Fibroblast of lung (primary cell): ENCODE measurements around the gene LKAAEAR1. TPM values are rescaled to one million over a fixed set of nuclear protein-coding genes. Genes with fewer than 3 reads are reported as not detected.
"Not testable (repeated sequence)": the region's sequence is repeated elsewhere in the genome, so short reads cannot be mapped to it uniquely, and the experiment has no call there.

Experiments
- DNase-seq, 2 donors: peaks; one replicate each; pipeline versions ENCODE4 v3.0.0 to v3.0.0-alpha.2; 2010; ENCODE audit warnings: low read depth in 2 of 2
- H2AFZ ChIP-seq: 2 replicates; pipeline ENCODE4 v1.5.1; 2012; ENCODE audit warnings: low read length, control low read depth, inconsistent platforms
- H3K27ac ChIP-seq: 2 replicates; pipeline ENCODE4 v1.5.1; 2011; ENCODE audit warnings: low read length, control low read depth; ENCODE audit not compliant: insufficient read depth
- H3K27me3 ChIP-seq: 2 replicates; pipeline ENCODE4 v1.5.1; 2011; ENCODE audit warnings: mild to moderate bottlenecking, low read length; ENCODE audit not compliant: control insufficient read depth, insufficient read depth
- H3K36me3 ChIP-seq: 2 replicates; pipeline ENCODE4 v1.5.1; 2011; ENCODE audit warnings: low read length; ENCODE audit not compliant: control insufficient read depth, insufficient read depth
- H3K4me1 ChIP-seq: 2 replicates; pipeline ENCODE4 v1.5.1; 2011; ENCODE audit warnings: low read length; ENCODE audit not compliant: control insufficient read depth, insufficient read depth; ENCODE audit errors: extremely low read depth
- H3K4me2 ChIP-seq: 2 replicates; pipeline ENCODE4 v1.5.1; 2011; ENCODE audit warnings: low read length, control low read depth; ENCODE audit not compliant: insufficient read depth; ENCODE audit errors: extremely low read depth
- H3K4me3 ChIP-seq, 4 experiments: fragments of 200-600 bp in 1 of 4; sonication (generic) in 1 of 4; replicated peaks in 1 of 4; 2 replicates each; pipeline ENCODE4 v1.5.1; 2011 to 2016; ENCODE audit warnings: low read length in 4 of 4, low read depth in 3 of 4, mild to moderate bottlenecking in 3 of 4, control low read depth in 2 of 4, inconsistent platforms in 1 of 4, mixed read lengths in 1 of 4; ENCODE audit not compliant: insufficient read depth in 1 of 4; ENCODE audit errors: control extremely low read depth in 1 of 4
- H3K79me2 ChIP-seq: 2 replicates; pipeline ENCODE4 v1.5.1; 2012; ENCODE audit warnings: mild to moderate bottlenecking, low read length, inconsistent platforms; ENCODE audit not compliant: control insufficient read depth, insufficient read depth
- H3K9ac ChIP-seq: 2 replicates; pipeline ENCODE4 v1.5.1; 2011; ENCODE audit warnings: mild to moderate bottlenecking, low read length, control low read depth; ENCODE audit not compliant: insufficient read depth
- H3K9me3 ChIP-seq: 2 replicates; pipeline ENCODE4 v1.5.1; 2012; ENCODE audit warnings: low read depth, low read length; ENCODE audit not compliant: control insufficient read depth, insufficient read depth
- H4K20me1 ChIP-seq: 2 replicates; pipeline ENCODE4 v1.5.1; 2011; ENCODE audit warnings: low read length; ENCODE audit not compliant: control insufficient read depth, insufficient read depth; ENCODE audit errors: extremely low read depth
- EZH2 ChIP-seq: IDR thresholded peaks from 2 replicates; pipeline ENCODE4 v1.5.1; 2012; ENCODE audit warnings: low read length, control low read depth, mild to moderate bottlenecking; ENCODE audit errors: missing control alignments
- polyA plus RNA-seq, 2 donors: library from polyadenylated mRNA; depleted of rRNA in 1 of 2; stranded (reverse) in 1 of 2; unstranded in 1 of 2; fragments of >200 nt; gene quantifications; 2 replicates each; pipeline ENCODE4 v1.2.1, GENCODE V29; 2011 to 2012; ENCODE audit warnings: missing spikeins in 1 of 2
- total RNA-seq: library from RNA; depleted of rRNA; stranded (reverse); fragments of >200 nt; gene quantifications from 2 replicates; pipeline ENCODE4 v1.2.1, GENCODE V29; 2014
- TF ChIP-seq, protein P1 (sequence below), 2 donors: IDR thresholded peaks in 1 of 2; conservative IDR thresholded peaks in 1 of 2; 1 replicate in 1 of 2; 2 replicates in 1 of 2; pipeline ENCODE4 v1.5.1; 2011 to 2012; ENCODE audit warnings: low read length in 2 of 2, control low read depth in 1 of 2, inconsistent platforms in 1 of 2, low read depth in 1 of 2, mild to moderate bottlenecking in 1 of 2

The LKAAEAR1 gene
- total and polyA plus RNA-seq, 2 donors (not counting 1 experiment from before 2014, with no cell fraction given), result not detected

DNA sequence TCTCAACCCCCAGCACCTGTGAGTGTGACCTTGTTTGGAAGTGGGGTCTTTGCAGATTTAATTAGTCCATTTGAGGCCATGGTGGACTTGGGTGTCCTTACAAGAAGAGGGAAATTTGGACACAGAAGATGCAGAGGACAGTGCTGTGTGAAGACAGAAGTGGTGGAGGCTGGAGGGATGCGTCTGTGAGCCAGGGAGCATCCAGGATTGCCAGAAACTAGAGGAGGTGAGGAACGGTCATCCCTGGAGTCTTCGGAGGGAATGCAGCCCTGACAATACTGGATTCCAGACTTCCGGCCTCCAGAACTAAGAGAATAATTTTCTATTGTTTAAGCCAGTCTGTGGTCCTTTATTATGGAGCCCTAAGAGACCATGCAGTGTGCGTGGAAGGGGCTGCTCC lies 46.1 kb upstream of the LKAAEAR1 start:
- H2AFZ ChIP-seq, result no peak overlapping the region
- no peaks in the 10 kb centered on the region for H3K79me2 ChIP-seq
- no peaks in the 10 kb centered on the region for H3K9me3 ChIP-seq
- no peak overlapping the region for H3K9ac ChIP-seq
- H3K36me3 ChIP-seq, result no peaks in the 10 kb centered on the region
- no peak overlapping the region for H3K4me3 ChIP-seq
- H4K20me1 ChIP-seq, result no peaks in the 10 kb centered on the region
- H3K4me1 ChIP-seq, result no peaks in the 10 kb centered on the region
- H3K4me2 ChIP-seq, result no peak overlapping the region
- H3K27ac ChIP-seq, result no peak overlapping the region
- TF ChIP-seq EZH2, result no peak
- no peak for DNase-seq
- no peaks in the 10 kb centered on the region for H3K27me3 ChIP-seq

DNA sequence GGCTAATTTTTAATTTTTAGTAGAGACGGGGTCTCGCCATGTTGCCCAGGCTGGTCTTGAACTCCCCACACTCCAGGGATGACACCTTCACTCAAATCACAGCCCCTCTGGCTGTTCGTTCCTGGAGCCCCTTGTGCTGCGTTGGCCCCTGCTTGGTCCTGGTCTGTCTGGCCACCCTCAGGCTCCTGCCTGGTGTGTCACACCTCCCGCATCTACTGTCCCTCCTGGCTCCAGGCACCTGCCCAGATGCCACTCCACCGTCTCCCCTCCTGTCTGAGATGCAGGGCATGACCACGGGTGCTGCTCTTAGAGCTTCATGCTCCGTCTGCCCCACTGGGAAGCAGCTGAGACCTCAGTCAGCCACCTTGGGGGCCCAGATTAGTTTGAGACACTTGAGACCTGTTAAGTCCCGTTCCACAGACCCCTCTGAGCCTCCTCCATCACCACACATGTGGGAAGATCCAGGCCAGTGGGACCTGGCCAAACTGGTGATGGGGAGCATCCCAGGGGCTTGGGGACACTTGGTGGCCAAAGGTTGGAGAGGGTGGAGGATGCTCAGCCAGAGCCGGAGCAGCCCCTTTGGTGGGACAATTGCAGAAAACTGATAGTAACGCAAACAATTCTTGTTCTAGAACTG lies 45.1 kb upstream of the LKAAEAR1 start:
- H2AFZ ChIP-seq, result no peak overlapping the region
- H3K4me3 ChIP-seq, result no peak overlapping the region
- TF ChIP-seq, protein P1, sequence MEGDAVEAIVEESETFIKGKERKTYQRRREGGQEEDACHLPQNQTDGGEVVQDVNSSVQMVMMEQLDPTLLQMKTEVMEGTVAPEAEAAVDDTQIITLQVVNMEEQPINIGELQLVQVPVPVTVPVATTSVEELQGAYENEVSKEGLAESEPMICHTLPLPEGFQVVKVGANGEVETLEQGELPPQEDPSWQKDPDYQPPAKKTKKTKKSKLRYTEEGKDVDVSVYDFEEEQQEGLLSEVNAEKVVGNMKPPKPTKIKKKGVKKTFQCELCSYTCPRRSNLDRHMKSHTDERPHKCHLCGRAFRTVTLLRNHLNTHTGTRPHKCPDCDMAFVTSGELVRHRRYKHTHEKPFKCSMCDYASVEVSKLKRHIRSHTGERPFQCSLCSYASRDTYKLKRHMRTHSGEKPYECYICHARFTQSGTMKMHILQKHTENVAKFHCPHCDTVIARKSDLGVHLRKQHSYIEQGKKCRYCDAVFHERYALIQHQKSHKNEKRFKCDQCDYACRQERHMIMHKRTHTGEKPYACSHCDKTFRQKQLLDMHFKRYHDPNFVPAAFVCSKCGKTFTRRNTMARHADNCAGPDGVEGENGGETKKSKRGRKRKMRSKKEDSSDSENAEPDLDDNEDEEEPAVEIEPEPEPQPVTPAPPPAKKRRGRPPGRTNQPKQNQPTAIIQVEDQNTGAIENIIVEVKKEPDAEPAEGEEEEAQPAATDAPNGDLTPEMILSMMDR (conservative IDR thresholded peaks at IDR 0.05 in 1 of 2, IDR thresholded peaks at IDR 0.05 in 1 of 2; ENCODE audit: low read depth in 1 of 2, low read length in 2 of 2), result no peak
- TF ChIP-seq EZH2, result no peak
- no peaks in the 10 kb centered on the region for H4K20me1 ChIP-seq
- H3K9me3 ChIP-seq, result no peaks in the 10 kb centered on the region
- H3K27ac ChIP-seq, result no peak overlapping the region
- H3K27me3 ChIP-seq, result no peaks in the 10 kb centered on the region
- no peak overlapping the region for H3K4me2 ChIP-seq
- H3K36me3 ChIP-seq, result no peaks in the 10 kb centered on the region
- no peaks in the 10 kb centered on the region for H3K79me2 ChIP-seq
- H3K4me1 ChIP-seq, result no peaks in the 10 kb centered on the region
- DNase-seq, result no peak
- H3K9ac ChIP-seq, result no peak overlapping the region

- DNase-seq, H3K9ac ChIP-seq, H2AFZ ChIP-seq, H3K9me3 ChIP-seq, H3K36me3 ChIP-seq, H3K27me3 ChIP-seq, H3K27ac ChIP-seq, H3K4me1 ChIP-seq, H3K79me2 ChIP-seq, H4K20me1 ChIP-seq, H3K4me3 ChIP-seq, H3K4me2 ChIP-seq: not testable (repeated sequence)
Observed at GRCh38 chr20:64123517-64123916, 39.3 kb upstream of the LKAAEAR1 start.

GRCh38 chr20:64122927-64123326 lies 38.7 kb upstream of the LKAAEAR1 start:
- H3K27me3 ChIP-seq, H2AFZ ChIP-seq, H3K4me2 ChIP-seq, H3K27ac ChIP-seq, H3K4me1 ChIP-seq, H3K4me3 ChIP-seq, H4K20me1 ChIP-seq, H3K9ac ChIP-seq, H3K36me3 ChIP-seq, DNase-seq, H3K79me2 ChIP-seq, H3K9me3 ChIP-seq: not testable (repeated sequence)
